ENCODE measurements around the gene CHRNA1. TPM values are rescaled to one million over a fixed set of nuclear protein-coding genes. Genes with fewer than 3 reads are reported as not detected.

The CHRNA1 gene
- total and polyA plus RNA-seq, 10 of the 15 experiments (the other 5 are each of a cell fraction or from before 2014, with no cell fraction given): 0.05 to 0.14 TPM; not detected in 8

- no peak for TF ChIP-seq RUNX3 (IDR thresholded peaks at IDR 0.05; ENCODE audit: low read length)
- TF ChIP-seq ETV6 (conservative IDR thresholded peaks at IDR 0.05 in 1 of 2, IDR thresholded peaks at IDR 0.05 in 1 of 2; ENCODE audit: borderline replicate concordance in 1 of 2, low read depth in 1 of 2): no peak
- TF ChIP-seq BCL11A (IDR thresholded peaks at IDR 0.05; ENCODE audit: low read depth, low read length): peak; percentile 34; the same call in 1 of the 2 replicates
- TF ChIP-seq CEBPB (IDR thresholded peaks at IDR 0.05; ENCODE audit: borderline replicate concordance in 1 of 2, low read depth in 2 of 2, low read length in 2 of 2): no peak
- TF ChIP-seq FOS (IDR thresholded peaks at IDR 0.05; ENCODE audit: borderline replicate concordance, extremely low read depth, insufficient read length): no peak
- TF ChIP-seq ATF7 (IDR thresholded peaks at IDR 0.05; ENCODE audit: low read depth): 0 out of 2 replicates have a peak, but pooled peaks have one; percentile 29
- no peak for TF ChIP-seq MAX (IDR thresholded peaks at IDR 0.05; ENCODE audit: low read depth, low read length)
- no peak for TF ChIP-seq CHD2 (IDR thresholded peaks at IDR 0.05; ENCODE audit: borderline replicate concordance, low read depth, low read length)
- TF ChIP-seq REST (IDR thresholded peaks at IDR 0.05; ENCODE audit: low read depth, low read length): no peak
- no peak for TF ChIP-seq NFYA (IDR thresholded peaks at IDR 0.05; ENCODE audit: borderline replicate concordance, low read depth, low read length)
- 0 out of 2 replicates have a peak, but pooled peaks have one; percentile 36 for TF ChIP-seq SMARCA5 (IDR thresholded peaks at IDR 0.05)
- TF ChIP-seq EZH2 (IDR thresholded peaks at IDR 0.05; ENCODE audit: borderline replicate concordance, control insufficient read depth, low read depth, low read length): no peak
- peak; percentile 39; the same call in 1 of the 2 replicates for TF ChIP-seq MTA2 (IDR thresholded peaks at IDR 0.05; ENCODE audit: low read depth)
- no peak for TF ChIP-seq NRF1 (conservative IDR thresholded peaks at IDR 0.05; ENCODE audit: low read depth, low read length)
- no peak for TF ChIP-seq ZNF24 (IDR thresholded peaks at IDR 0.05)
- TF ChIP-seq ZBTB40 (IDR thresholded peaks at IDR 0.05; ENCODE audit: borderline replicate concordance): no peak
- peak; percentile 50 for TF ChIP-seq IKZF1 (conservative IDR thresholded peaks at IDR 0.05)
- TF ChIP-seq TCF12 (IDR thresholded peaks at IDR 0.05; ENCODE audit: low read depth, low read length): 0 out of 2 replicates have a peak, but pooled peaks have one; percentile 21
- TF ChIP-seq BMI1 (IDR thresholded peaks at IDR 0.05; ENCODE audit: borderline replicate concordance): peak; percentile 63; the same call in 1 of the 2 replicates
- peak in 1 of 2 experiments; percentile 75; a peak in 1 of 4 replicates for TF ChIP-seq EP300 (IDR thresholded peaks at IDR 0.05; ENCODE audit: borderline replicate concordance in 1 of 2, control insufficient read depth in 1 of 2, low read depth in 2 of 2, low read length in 2 of 2)
- no peak for TF ChIP-seq SP1 (IDR thresholded peaks at IDR 0.05; ENCODE audit: low read depth, low read length)
Observed at GRCh38 chr2:174753038-174753633, 11.1 kb downstream of the CHRNA1 start (continued).
